HG03575 (cell line): ENCODE results near the gene NEURL4.

Experiments
- ATAC-seq: cut with Tn5 transposase; IDR thresholded peaks from one replicate; pipeline ENCODE4 v1.9.1; 2021; ENCODE audit not compliant: unreplicated experiment, insufficient number of reproducible peaks, low FRiP score; ENCODE audit errors: extremely low read depth

The NEURL4 gene

GRCh38 chr17:7308625-7309433 is 20.3 kb downstream of the NEURL4 start:
- no peak for ATAC-seq

DNA sequence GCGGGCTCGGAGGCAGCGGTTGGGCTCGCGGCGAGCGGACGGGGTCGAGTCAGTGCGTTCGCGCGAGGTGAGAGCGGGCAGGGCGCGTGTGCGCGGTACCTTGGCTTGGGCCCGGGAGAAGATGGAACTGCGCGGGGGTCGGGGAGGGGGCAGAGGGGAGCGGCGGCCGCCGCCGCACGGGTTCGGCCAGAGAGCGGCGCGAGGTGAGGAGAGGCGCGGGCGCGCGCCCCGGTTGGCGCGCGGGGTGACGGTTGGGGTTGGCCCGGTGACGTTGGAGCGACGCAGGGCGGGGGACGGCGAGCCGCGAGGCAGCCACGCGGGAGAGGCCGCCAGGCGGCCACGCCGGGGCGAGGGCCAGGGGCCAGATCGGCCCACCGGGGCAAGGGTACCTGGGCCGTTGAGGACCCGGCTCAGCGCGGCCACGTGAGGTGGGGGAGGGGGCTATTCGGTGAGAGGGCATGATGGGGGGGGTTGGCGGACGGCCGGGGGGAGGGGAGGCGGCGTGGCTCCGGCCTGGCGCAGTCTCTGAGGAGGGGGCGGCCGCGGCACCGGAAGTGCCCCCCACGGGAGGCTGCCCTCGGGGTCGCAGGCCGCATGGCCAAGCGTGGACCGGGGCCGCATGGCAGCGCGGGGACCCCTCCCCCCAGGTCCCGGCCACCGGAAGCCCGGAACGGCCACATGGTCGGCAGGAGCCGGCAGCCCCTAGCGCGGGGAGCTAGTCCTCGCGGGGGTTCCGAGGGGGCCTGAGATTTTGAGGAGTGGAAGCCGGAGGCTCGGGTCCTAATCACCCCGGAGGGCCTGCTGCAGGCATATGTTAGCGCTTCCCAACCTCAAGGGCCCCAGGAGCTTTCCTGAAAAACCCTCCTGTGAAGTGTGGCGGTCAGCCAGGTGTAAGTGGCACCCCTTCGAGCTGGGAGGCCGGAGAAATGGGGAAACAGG is 21.2 kb downstream of the NEURL4 start:
- no peak for ATAC-seq

DNA sequence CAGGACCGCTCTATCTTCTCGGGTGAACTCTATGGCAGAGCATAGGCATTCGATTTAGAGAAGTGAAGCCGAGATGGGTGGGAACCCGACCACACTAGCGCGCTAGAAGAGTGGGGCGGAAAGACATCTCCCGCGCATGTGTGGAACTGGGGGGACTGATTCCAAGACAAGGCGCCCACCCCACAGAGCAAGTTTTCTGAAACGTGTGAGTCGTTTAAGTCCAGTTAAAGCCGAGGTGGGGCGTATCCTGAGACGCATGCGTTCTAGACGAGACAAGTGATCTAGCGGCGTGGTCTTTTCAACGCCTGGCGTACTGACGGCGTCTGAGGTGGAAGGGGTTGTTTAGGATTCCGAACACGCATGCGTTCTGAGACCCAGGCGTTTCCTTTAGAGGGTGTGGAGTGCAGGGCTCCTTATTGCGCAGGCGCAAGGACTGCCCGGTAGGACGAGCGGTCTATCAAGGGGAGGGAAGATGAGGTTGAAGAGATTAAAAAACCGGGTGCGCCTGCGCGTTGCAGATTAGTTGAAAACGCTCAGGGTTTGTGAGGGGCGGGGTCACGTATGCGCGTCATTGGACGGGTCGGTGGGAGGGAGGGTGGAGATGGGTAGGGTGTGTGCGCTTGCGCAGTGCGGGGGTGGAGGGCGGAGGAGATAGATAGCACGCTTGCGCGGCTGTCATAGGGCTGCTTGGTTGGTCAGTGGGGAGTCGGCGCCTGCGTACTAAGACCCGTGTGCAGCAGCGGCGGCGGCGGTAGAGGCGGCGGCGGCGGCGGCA is 22.0 kb downstream of the NEURL4 start, which contains the start of gene EIF5A:
TSS of gene EIF5A (plus strand) at position 718 of the 775 bp plus-strand sequence. CDS start 2,008 bp downstream, outside the sequence.
- ATAC-seq: no peak

- no peak for ATAC-seq
Observed at GRCh38 chr17:7304179-7304578, 25.0 kb downstream of the NEURL4 start.

- ATAC-seq: no peak
Observed at GRCh38 chr17:7296189-7296861, 32.8 kb downstream of the NEURL4 start.

- ATAC-seq: no peak
Observed at GRCh38 chr17:7295230-7296180, 33.6 kb downstream of the NEURL4 start.

- ATAC-seq: no peak
Observed at GRCh38 chr17:7294614-7295153, 34.5 kb downstream of the NEURL4 start, which contains the start of gene YBX2. Gene YBX2, minus strand, starts transcription at chr17:7294639. Its CDS starts 139 bp downstream, at chr17:7294500.

- ATAC-seq: no peak
Observed at GRCh38 chr17:7293816-7294613, 35.1 kb downstream of the NEURL4 start.

- ATAC-seq: no peak
Observed at GRCh38 chr17:7293159-7293558, 36.0 kb downstream of the NEURL4 start.

- no peak for ATAC-seq
Observed at GRCh38 chr17:7292729-7293128, 36.4 kb downstream of the NEURL4 start.

DNA sequence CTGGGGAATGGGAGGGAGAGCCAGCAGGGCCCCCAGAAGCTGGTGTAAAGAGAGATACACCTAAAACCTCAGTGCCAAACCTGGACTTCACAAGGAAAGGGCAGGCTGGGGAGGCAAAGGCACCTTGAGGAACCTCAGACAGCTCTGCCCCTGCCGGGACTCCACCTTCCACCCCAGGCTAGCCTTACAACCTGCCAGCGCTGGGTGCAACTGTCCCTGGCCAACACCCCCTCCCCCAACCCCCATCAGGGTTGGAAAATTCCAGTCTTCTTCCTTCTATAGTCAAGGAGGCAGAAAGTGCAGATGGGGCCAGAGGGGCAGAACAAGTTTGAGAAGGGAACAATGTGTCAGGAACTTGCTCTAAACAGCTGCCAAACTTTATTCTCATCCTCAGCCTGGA is 36.9 kb downstream of the NEURL4 start:
- ATAC-seq: no peak

DNA sequence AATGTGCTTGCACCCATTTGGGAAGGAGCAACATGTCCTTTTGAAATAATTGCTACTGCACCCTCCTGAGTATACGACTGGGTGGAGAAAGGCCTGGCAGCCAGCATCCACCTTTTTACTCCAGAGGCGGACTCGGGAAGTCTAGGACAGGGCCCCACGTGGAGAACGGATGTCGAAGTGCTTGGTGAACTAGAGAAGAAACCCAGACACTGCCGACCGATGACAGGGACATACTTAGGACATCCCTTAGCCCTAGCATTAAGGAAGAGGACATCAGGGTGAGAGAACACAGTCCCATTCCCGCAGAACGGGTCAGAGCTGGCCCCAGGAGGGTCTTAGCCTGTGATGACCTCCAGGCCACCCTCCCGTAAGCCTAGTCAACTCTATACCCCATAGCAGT is 38.5 kb downstream of the NEURL4 start:
- no peak for ATAC-seq

- ATAC-seq: no peak
Observed at GRCh38 chr17:7290166-7290565, 39.0 kb downstream of the NEURL4 start.

DNA sequence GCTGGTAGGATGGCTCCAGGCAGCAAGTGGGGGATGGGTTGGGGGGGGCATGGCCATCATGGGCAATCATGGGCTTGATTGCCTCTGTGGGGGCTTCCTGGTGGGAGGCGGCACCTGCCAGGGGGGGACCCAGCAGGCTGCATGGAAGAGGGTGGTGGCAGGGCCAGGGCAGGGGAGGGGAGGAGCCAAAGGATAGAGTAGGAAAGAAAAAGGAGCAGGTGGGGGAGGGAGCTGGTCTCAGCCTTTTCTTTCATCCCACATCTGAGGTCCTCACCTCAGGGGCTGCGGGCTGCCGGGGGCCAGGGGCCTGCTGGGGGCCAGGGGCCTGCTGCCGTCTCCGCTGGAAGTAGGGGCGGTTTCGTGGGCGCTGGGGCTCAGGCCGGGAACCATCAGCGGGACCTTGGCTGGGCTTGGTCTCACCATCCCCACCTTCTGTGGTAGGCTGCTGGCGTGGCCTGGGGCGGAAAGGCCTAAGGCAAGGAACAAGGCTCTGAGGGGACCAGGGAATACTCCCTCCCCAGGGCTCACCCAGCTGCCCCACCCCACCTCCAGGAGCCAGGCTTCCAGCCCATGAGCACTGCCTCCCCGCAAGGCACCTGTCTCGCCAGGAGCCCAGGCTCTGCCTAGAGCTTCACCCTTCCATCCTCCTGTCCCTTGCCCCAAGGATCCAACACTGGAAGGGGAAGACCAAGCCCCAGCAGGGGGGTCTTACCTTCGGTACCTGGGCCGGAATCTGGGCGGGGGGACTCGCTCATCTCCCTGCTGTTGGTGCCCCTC is 39.7 kb downstream of the NEURL4 start:
- no peak for ATAC-seq

GRCh38 chr17:7285679-7286078 is 43.5 kb downstream of the NEURL4 start:
- ATAC-seq: no peak

GRCh38 chr17:7284911-7285310 is 44.2 kb downstream of the NEURL4 start:
- ATAC-seq: no peak
